Astrocyte of the cerebellum (primary cell): Measurements from ENCODE around the gene TMEM135.

Experiments
- DNase-seq: peaks from one replicate; pipeline ENCODE4 v3.0.0-alpha.2; 2011; ENCODE audit warnings: low read depth
- H3K4me3 ChIP-seq: 2 replicates; pipeline ENCODE4 v1.5.1; 2011; ENCODE audit warnings: mild to moderate bottlenecking, low read depth, low read length, moderate library complexity
- CTCF ChIP-seq: IDR thresholded peaks from 2 replicates; pipeline ENCODE4 v1.5.1; 2012; ENCODE audit warnings: low read length, low read depth, moderate library complexity, mild to moderate bottlenecking; ENCODE audit errors: missing control alignments
- in situ Hi-C: cut with HindIII; loops from 2 replicates; pipeline ENCODE4 v1.10.0; 2017; ENCODE audit warnings: low sequenced_read_pairs

The TMEM135 gene

GRCh38 chr11:87255589-87255988, 217.9 kb downstream of the TMEM135 start:
- no peak for DNase-seq
- no peak for TF ChIP-seq CTCF
- no peak overlapping the region for H3K4me3 ChIP-seq
- in situ Hi-C loops = no loop called here

- no peak overlapping the region for H3K4me3 ChIP-seq
- TF ChIP-seq CTCF = no peak
- DNase-seq = no peak
- in situ Hi-C loops = no loop called here
Observed at GRCh38 chr11:87256694-87257340, 219.1 kb downstream of the TMEM135 start.

- in situ Hi-C loops = no loop called here
- no peak for TF ChIP-seq CTCF
- H3K4me3 ChIP-seq = no peak overlapping the region
- no peak for DNase-seq
Observed at GRCh38 chr11:87258171-87258833, 220.6 kb downstream of the TMEM135 start.

- in situ Hi-C loops = no loop called here
- no peak for TF ChIP-seq CTCF
- no peak overlapping the region for H3K4me3 ChIP-seq
- DNase-seq = no peak
Observed at GRCh38 chr11:87259736-87260135, 222.0 kb downstream of the TMEM135 start.

GRCh38 chr11:87260811-87261210, 223.1 kb downstream of the TMEM135 start:
- in situ Hi-C loops = no loop called here
- no peak for DNase-seq
- TF ChIP-seq CTCF = no peak
- no peak overlapping the region for H3K4me3 ChIP-seq

GRCh38 chr11:87263264-87263838, 225.6 kb downstream of the TMEM135 start:
- H3K4me3 ChIP-seq = no peak overlapping the region
- in situ Hi-C loops = no loop called here
- TF ChIP-seq CTCF = no peak
- DNase-seq = no peak
